ENCODE measurements around the gene CRADD. TPM values are rescaled to one million over a fixed set of nuclear protein-coding genes. Genes with fewer than 3 reads are reported as not detected.
"Not testable (repeated sequence)": the region's sequence is repeated elsewhere in the genome, so short reads cannot be mapped to it uniquely, and the experiment has no call there.

Gene CRADD
- total RNA-seq, 1 donor from 2014 or later, result 17.1 TPM

DNA sequence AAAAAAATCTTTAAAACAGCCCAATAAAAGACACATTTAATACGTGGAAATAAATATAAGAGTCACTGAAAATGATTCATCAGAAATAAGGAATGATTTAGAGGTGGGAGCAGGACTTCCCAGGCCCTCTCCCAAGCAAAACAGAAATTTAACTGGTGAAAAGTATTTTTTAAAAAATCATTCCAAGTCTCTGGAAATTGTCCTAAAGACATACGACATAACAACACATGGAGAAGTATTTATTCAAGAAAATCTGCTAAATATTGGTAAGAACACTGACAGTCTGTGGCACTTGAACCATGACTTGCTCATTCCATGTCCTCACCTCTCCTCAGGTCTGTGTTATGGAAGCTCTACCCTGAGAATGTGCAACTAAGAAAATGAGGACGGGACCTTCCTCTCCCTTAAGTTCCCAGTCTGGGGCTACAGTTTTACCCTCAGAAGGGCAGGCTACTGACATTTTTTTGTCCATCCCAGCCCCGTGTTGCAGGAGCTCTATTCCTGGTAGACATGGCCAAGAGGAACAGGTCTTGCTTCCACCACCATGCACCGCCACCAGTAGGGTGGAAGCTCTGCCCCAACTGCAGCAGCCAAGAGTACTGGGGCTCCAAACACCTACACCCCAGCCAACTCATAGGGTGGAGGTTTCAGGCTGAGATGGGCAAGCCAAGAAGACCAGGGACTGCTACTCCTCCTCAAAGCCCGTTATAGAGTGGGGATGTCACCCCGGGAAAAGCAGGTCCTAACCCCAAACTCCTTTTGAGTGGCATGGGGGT, 193.0 kb downstream of the CRADD start:
- H3K4me3 ChIP-seq, result no peak overlapping the region
- no peaks in the 10 kb centered on the region for H3K4me1 ChIP-seq
- no peak for ATAC-seq
- H3K9me3 ChIP-seq, result peaks cover 23% of the 10 kb centered on the region
- H3K27me3 ChIP-seq, result no peaks in the 10 kb centered on the region
- no peak for TF ChIP-seq CTCF (IDR thresholded peaks at IDR 0.05)
- no peak overlapping the region for H3K27ac ChIP-seq
- no peaks in the 10 kb centered on the region for H3K36me3 ChIP-seq
- no peak for DNase-seq
- intact Hi-C loops (cut with DNase I), result no loop called here

DNA sequence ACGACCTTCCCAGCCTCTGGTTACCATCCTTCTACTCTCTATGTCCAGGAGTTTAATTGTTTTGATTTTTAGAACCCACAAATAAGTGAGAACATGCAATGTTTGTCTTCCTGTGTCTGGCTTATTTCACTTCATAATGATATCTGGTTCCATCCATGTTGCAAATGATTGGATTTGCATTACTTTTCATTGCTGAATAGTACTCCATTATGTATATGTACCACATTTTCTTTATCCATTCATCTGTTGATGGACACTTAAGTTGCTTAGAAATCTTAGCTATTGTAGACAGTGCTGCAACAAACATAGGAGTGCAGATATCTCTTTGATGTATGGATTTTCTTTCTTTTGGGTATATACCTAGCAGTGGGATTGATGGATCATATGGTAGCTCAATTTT, 194.4 kb downstream of the CRADD start:
- DNase-seq; intact Hi-C loops (cut with DNase I); H3K4me3 ChIP-seq; ATAC-seq; H3K4me1 ChIP-seq; H3K36me3 ChIP-seq; H3K27me3 ChIP-seq; H3K27ac ChIP-seq: not testable (repeated sequence)
- H3K9me3 ChIP-seq, result peaks cover 11% of the 10 kb centered on the region

GRCh38 chr12:93873561-93873960, 196.4 kb downstream of the CRADD start:
- intact Hi-C loops (cut with DNase I), result no loop called here
- H3K27ac ChIP-seq, result no peak overlapping the region
- no peak overlapping the region for H3K4me3 ChIP-seq
- ATAC-seq (no peak), DNase-seq (no peak)
- no peaks in the 10 kb centered on the region for H3K36me3 ChIP-seq
- H3K27me3 ChIP-seq, result no peaks in the 10 kb centered on the region
- peaks cover 9% of the 10 kb centered on the region for H3K9me3 ChIP-seq
- no peak for TF ChIP-seq CTCF (IDR thresholded peaks at IDR 0.05)
- no peaks in the 10 kb centered on the region for H3K4me1 ChIP-seq

GRCh38 chr12:93875157-93875556, 198.0 kb downstream of the CRADD start:
- TF ChIP-seq CTCF (IDR thresholded peaks at IDR 0.05), result no peak
- Histone ChIP-seq H3K4me1 (no peaks in the 10 kb centered on the region), H3K27ac (no peak overlapping the region), H3K4me3 (no peak overlapping the region), H3K27me3 (no peaks in the 10 kb centered on the region), H3K36me3 (no peaks in the 10 kb centered on the region), H3K9me3 (peaks cover 9% of the 10 kb centered on the region)
- intact Hi-C loops (cut with DNase I), result no loop called here
- ATAC-seq (no peak), DNase-seq (no peak)

GRCh38 chr12:93876360-93876759, 199.2 kb downstream of the CRADD start:
- intact Hi-C loops (cut with DNase I), result no loop called here

More at GRCh38 chr12:93876360-93876759, 199.2 kb downstream of the CRADD start:
- H3K4me3 ChIP-seq, result no peak overlapping the region
- TF ChIP-seq CTCF (IDR thresholded peaks at IDR 0.05), result no peak
- no peaks in the 10 kb centered on the region for H3K27me3 ChIP-seq
- H3K9me3 ChIP-seq, result peaks cover 9% of the 10 kb centered on the region
- H3K4me1 ChIP-seq, result no peaks in the 10 kb centered on the region
- no peak for DNase-seq
- no peaks in the 10 kb centered on the region for H3K36me3 ChIP-seq
- ATAC-seq, result no peak
- H3K27ac ChIP-seq, result no peak overlapping the region

Data from upper lobe of right lung (tissue), 1 donor.